GM19395 (cell line): ENCODE data around the gene ST3GAL5.

Experiments used
- ATAC-seq: cut with Tn5 transposase; IDR thresholded peaks from one replicate; pipeline ENCODE4 v1.9.1; 2021; ENCODE audit warnings: mild to moderate bottlenecking, moderate library complexity; ENCODE audit not compliant: unreplicated experiment

ST3GAL5 gene

GRCh38 chr2:85917887-85918795 is 29.4 kb upstream of the ST3GAL5 start:
- no peak for ATAC-seq

GRCh38 chr2:85915606-85916303 is 27.0 kb upstream of the ST3GAL5 start:
- ATAC-seq: no peak

GRCh38 chr2:85914922-85915321 is 26.1 kb upstream of the ST3GAL5 start:
- no peak for ATAC-seq

- ATAC-seq: no peak
Measured at GRCh38 chr2:85913884-85914881, 25.4 kb upstream of the ST3GAL5 start.

- ATAC-seq: no peak
Measured at GRCh38 chr2:85911814-85912692, 23.3 kb upstream of the ST3GAL5 start.

- ATAC-seq: no peak
Measured at GRCh38 chr2:85911097-85911496, 22.3 kb upstream of the ST3GAL5 start.

- no peak for ATAC-seq
Measured at GRCh38 chr2:85909005-85909404, 20.2 kb upstream of the ST3GAL5 start.

GRCh38 chr2:85908506-85908905 is 19.7 kb upstream of the ST3GAL5 start:
- no peak for ATAC-seq

GRCh38 chr2:85907671-85908157 is 18.9 kb upstream of the ST3GAL5 start:
- no peak for ATAC-seq

- no peak for ATAC-seq
Measured at GRCh38 chr2:85906748-85907147, 18.0 kb upstream of the ST3GAL5 start.

- ATAC-seq: no peak
Measured at GRCh38 chr2:85905891-85906290, 17.1 kb upstream of the ST3GAL5 start.

- ATAC-seq: no peak
Measured at GRCh38 chr2:85905187-85905666, 16.4 kb upstream of the ST3GAL5 start.

- ATAC-seq: no peak
Measured at GRCh38 chr2:85903849-85904248, 15.1 kb upstream of the ST3GAL5 start.

- no peak for ATAC-seq
Measured at GRCh38 chr2:85902496-85902895, 13.7 kb upstream of the ST3GAL5 start.

GRCh38 chr2:85901155-85901554 is 12.4 kb upstream of the ST3GAL5 start:
- no peak for ATAC-seq

GRCh38 chr2:85900366-85900765 is 11.6 kb upstream of the ST3GAL5 start:
- no peak for ATAC-seq

- no peak for ATAC-seq
Measured at GRCh38 chr2:85899849-85900248, 11.1 kb upstream of the ST3GAL5 start.

- no peak for ATAC-seq
Measured at GRCh38 chr2:85899284-85899683, 10.5 kb upstream of the ST3GAL5 start.

- ATAC-seq: no peak
Measured at GRCh38 chr2:85898881-85899280, 10.1 kb upstream of the ST3GAL5 start.
